A549 (cell line): ENCODE results near the gene AP3B1. TPM values are rescaled to one million over a fixed set of nuclear protein-coding genes. Genes with fewer than 3 reads are reported as not detected.

ENCODE experiments used
- ATAC-seq, 2 experiments: fragments of 200-7000 bp in 1 of 2; fragments of >200 bp in 1 of 2; cut with Nextera tagmentation in 1 of 2; cut with Tn5 transposase in 1 of 2; 3 replicates each; pipeline versions ENCODE4 v1.8.0 to v1.9.1; 2018 to 2020; ENCODE audit warnings: mild to moderate bottlenecking in 1 of 2, moderate library complexity in 1 of 2
- CTCF ChIA-PET: fragments of 300-600 bp; sonication (Branson Sonifier 250); formaldehyde crosslinking; extraction: SDS; loops from one replicate; lab custom pipeline; 2021; ENCODE audit warnings: antibody characterized with exemption, inconsistent platforms; lab: Yijun Ruan, JAX
- POLR2A ChIA-PET: fragments of 350-600 bp; formaldehyde crosslinking; extraction: SDS; loops from one replicate; lab custom pipeline; 2021; ENCODE audit warnings: antibody characterized with exemption, inconsistent platforms; lab: Yijun Ruan, JAX
- DNase-seq, 2 experiments: peaks; one replicate each; pipeline versions ENCODE4 v3.0.0 to v3.0.0-alpha.2; 2011 to 2016; ENCODE audit warnings: low read depth in 1 of 2, low spot score in 1 of 2
- FAIRE-seq: peaks from 2 replicates; lab custom pipeline; 2011; peaks lifted over from hg19 to GRCh38; lab: Jason Lieb, UNC
- H3K27ac ChIP-seq, 2 experiments: fragments of >200 bp; sonication (Bioruptor Twin); formaldehyde crosslinking; 3 replicates each; pipeline ENCODE4 v1.5.1; 2016 to 2017
- H3K4me1 ChIP-seq: fragments of >200 bp; sonication (Bioruptor Twin); formaldehyde crosslinking; 3 replicates; pipeline ENCODE4 v1.6.1; 2016
- H3K4me2 ChIP-seq: fragments of >200 bp; sonication (Bioruptor Twin); formaldehyde crosslinking; 3 replicates; pipeline ENCODE4 v1.6.1; 2016
- H3K4me3 ChIP-seq: fragments of >200 bp; sonication (Bioruptor Twin); formaldehyde crosslinking; 3 replicates; pipeline ENCODE4 v1.5.1; 2016
- H3K9me3 ChIP-seq: fragments of >200 bp; sonication (Bioruptor Twin); formaldehyde crosslinking; 3 replicates; pipeline ENCODE4 v1.6.1; 2016
- BHLHE40 ChIP-seq: IDR thresholded peaks from 2 replicates; pipeline ENCODE4 v1.6.1; 2012; ENCODE audit warnings: low read depth, low read length, inconsistent platforms
- CHD2 ChIP-seq: fragments of 150-350 bp; IDR thresholded peaks from 2 replicates; pipeline ENCODE4 v1.6.1; 2014; ENCODE audit warnings: low read length; ENCODE audit not compliant: partially characterized antibody
- CTCF ChIP-seq: fragments of >200 bp; sonication (Bioruptor Twin); formaldehyde crosslinking; IDR thresholded peaks from 3 replicates; pipeline ENCODE4 v1.5.1; 2016
- ELK1 ChIP-seq: fragments of 150-350 bp; IDR thresholded peaks from 2 replicates; pipeline ENCODE4 v1.6.1; 2014; ENCODE audit warnings: low read depth, mild to moderate bottlenecking, low read length
- EP300 ChIP-seq, 2 experiments: fragments of >200 bp; sonication (Bioruptor Twin); formaldehyde crosslinking; IDR thresholded peaks; 2 replicates in 1 of 2; 3 replicates in 1 of 2; pipeline ENCODE4 v1.6.1; 2016 to 2017
- HEYL ChIP-seq: fragments of 250-450 bp; sonication (Bioruptor Pico); IDR thresholded peaks from 2 replicates; pipeline ENCODE4 v1.8.0; 2021; ENCODE audit warnings: mild to moderate bottlenecking, moderate library complexity
- HOXA7 ChIP-seq: fragments of 250-450 bp; sonication (Bioruptor Pico); IDR thresholded peaks from 2 replicates; pipeline ENCODE4 v1.5.0; 2020; ENCODE audit warnings: mild to moderate bottlenecking, moderate library complexity
- HOXB13 ChIP-seq: fragments of 250-450 bp; sonication (Bioruptor Pico); IDR thresholded peaks from 2 replicates; pipeline ENCODE4 v1.5.0; 2020; ENCODE audit warnings: low read depth, mild to moderate bottlenecking, moderate library complexity
- JUNB ChIP-seq: fragments of >200 bp; sonication (Bioruptor Twin); formaldehyde crosslinking; IDR thresholded peaks from 2 replicates; pipeline ENCODE4 v1.6.1; 2016
- KDM1A ChIP-seq: fragments of 200-600 bp; sonication (generic); IDR thresholded peaks from 2 replicates; pipeline ENCODE4 v1.6.1; 2016; ENCODE audit warnings: low read depth, mild to moderate bottlenecking
- KDM5A ChIP-seq: fragments of 200-600 bp; sonication (generic); IDR thresholded peaks from 2 replicates; pipeline ENCODE4 v1.6.1; 2016; ENCODE audit warnings: antibody characterized with exemption, mild to moderate bottlenecking
- MYC ChIP-seq: IDR thresholded peaks from 2 replicates; pipeline ENCODE4 v1.6.1; 2012; ENCODE audit warnings: mild to moderate bottlenecking, inconsistent platforms, low read length, improper control_type of control experiment, borderline replicate concordance
- NFE2L2 ChIP-seq: fragments of 150-350 bp; conservative IDR thresholded peaks from 2 replicates; pipeline ENCODE4 v1.6.1; 2014; ENCODE audit warnings: low read length
- NPAS2 ChIP-seq: fragments of 250-450 bp; sonication (Bioruptor Pico); IDR thresholded peaks from 2 replicates; pipeline ENCODE4 v1.8.0; 2022; ENCODE audit warnings: mild to moderate bottlenecking, moderate library complexity, borderline replicate concordance
- PBX3 ChIP-seq: IDR thresholded peaks from 2 replicates; pipeline ENCODE4 v1.6.1; 2012
- PHF8 ChIP-seq: fragments of 200-600 bp; sonication (generic); IDR thresholded peaks from 2 replicates; pipeline ENCODE4 v1.6.1; 2016; ENCODE audit warnings: low read depth, mild to moderate bottlenecking, antibody characterized with exemption, moderate library complexity, borderline replicate concordance
- RFX5 ChIP-seq: fragments of 450-650 bp; IDR thresholded peaks from 2 replicates; pipeline ENCODE4 v1.7.1; 2014; ENCODE audit warnings: antibody characterized with exemption, mild to moderate bottlenecking, moderate library complexity
- TFCP2L1 ChIP-seq: fragments of 250-450 bp; sonication (Bioruptor Pico); IDR thresholded peaks from 2 replicates; pipeline ENCODE4 v1.5.0; 2021; ENCODE audit warnings: mild to moderate bottlenecking
- TP53 ChIP-seq: fragments of 250-450 bp; sonication (Bioruptor Pico); IDR thresholded peaks from 2 replicates; pipeline ENCODE4 v1.5.0; 2021; ENCODE audit warnings: mild to moderate bottlenecking, moderate library complexity
- USF2 ChIP-seq: fragments of 450-650 bp; IDR thresholded peaks from 2 replicates; pipeline ENCODE4 v1.6.1; 2014; ENCODE audit warnings: antibody characterized with exemption
- ZSCAN20 ChIP-seq: fragments of 250-450 bp; sonication (Bioruptor Pico); IDR thresholded peaks from 2 replicates; pipeline ENCODE4 v1.8.0; 2022; ENCODE audit warnings: mild to moderate bottlenecking, moderate library complexity
- WGBS: methylation state at CpG from one replicate; pipeline ENCODE4 v1.1.6; 2017; ENCODE audit errors: missing lambda C conversion rate; 5-methylcytosine and 5-hydroxymethylcytosine counted together
- polyA plus RNA-seq, 4 experiments: library from polyadenylated mRNA; depleted of rRNA in 3 of 4; stranded (reverse); fragments of >200 nt; fragmentation: RNase III in 1 of 4; extraction: RNeasy Plus Mini Kit Qiagen cat#74134 plus additional on column Dnase treatment in 1 of 4; gene quantifications; 2 replicates in 3 of 4; 3 replicates in 1 of 4; pipeline ENCODE4 v1.2.3, GENCODE V29; 2011 to 2017

The AP3B1 gene
- polyA plus RNA-seq, 2 of the 4 experiments (the other 2 are of a cell fraction), result 52.4 to 70.5 TPM

- H3K27ac ChIP-seq, result no peak overlapping the region
- WGBS, result 86% methylated on average over 2 of the region's 2 CpGs
- POLR2A ChIA-PET, result no interaction called here
- no peak overlapping the region for H3K4me2 ChIP-seq
- H3K4me3 ChIP-seq, result no peak overlapping the region
- ATAC-seq (no peak), FAIRE-seq (no peak), DNase-seq (no peak)
- peaks cover 14% of the 10 kb centered on the region; the same call in 1 of the 3 replicates for H3K9me3 ChIP-seq
- no peak for TF ChIP-seq TP53 (CRISPR knock-in tag)
- TF ChIP-seq JUNB, result no peak
- TF ChIP-seq BHLHE40, result no peak
- no peak for TF ChIP-seq NPAS2
- no peak for TF ChIP-seq PBX3
- no peak for TF ChIP-seq PHF8
- no peak for TF ChIP-seq ZSCAN20
- CTCF ChIA-PET, result interaction anchor here (1.1 to 1.7 kb wide), 4 partner anchors 15 to 36 kb away, joined by 3 to 5 read pairs (median 4); no protein-coding TSS in a partner anchor
- H3K4me1 ChIP-seq, result no peaks in the 10 kb centered on the region
These were observed 41.5 kb upstream of the AP3B1 start for GRCh38 chr5:78335976-78336375.

- 54% methylated on average over 3 of the region's 3 CpGs for WGBS
- H3K27ac ChIP-seq, result no peak overlapping the region
- H3K4me1 ChIP-seq, result no peaks in the 10 kb centered on the region
- POLR2A ChIA-PET, result no interaction called here
- FAIRE-seq, result no peak
- no peak for TF ChIP-seq HEYL (CRISPR knock-in tag)
- TF ChIP-seq USF2, result no peak
- no peak for TF ChIP-seq NFE2L2
- no peak for TF ChIP-seq KDM1A
- no peak for TF ChIP-seq CTCF
- TF ChIP-seq TFCP2L1, result no peak
- no peak for TF ChIP-seq ELK1
- no peak for TF ChIP-seq RFX5
- TF ChIP-seq HOXA7 (CRISPR knock-in tag), result no peak
- TF ChIP-seq KDM5A, result no peak
- TF ChIP-seq CHD2, result no peak
- no peak for TF ChIP-seq JUNB
- no peak for TF ChIP-seq HOXB13 (CRISPR knock-in tag)
- no peak for TF ChIP-seq EP300 (IDR thresholded peaks at IDR 0.05)
- TF ChIP-seq PHF8, result no peak
- no peak for TF ChIP-seq MYC
- H3K4me3 ChIP-seq, result no peak overlapping the region
- peaks cover 14% of the 10 kb centered on the region; the same call in 1 of the 3 replicates for H3K9me3 ChIP-seq
- DNase-seq, result no peak
- CTCF ChIA-PET, result interaction anchor here (0.6 to 1.7 kb wide), 4 partner anchors 14 to 811 kb away, joined by 3 to 4 read pairs (median 4); partner anchors contain the start of gene SCAMP1
- no peak for ATAC-seq
- H3K4me2 ChIP-seq, result no peak overlapping the region
These were observed 40.3 kb upstream of the AP3B1 start for GRCh38 chr5:78334811-78335210.
